PFSK-1 (cell line): ENCODE results near the gene ATP8B4.

Source experiments
- FOXP2 ChIP-seq: optimal IDR thresholded peaks from 2 replicates; pipeline ENCODE3; 2011; ENCODE audit warnings: borderline replicate concordance, control low read depth, inconsistent platforms; ENCODE audit not compliant: insufficient read depth; ENCODE audit errors: extremely low read length, extremely low read depth
- POLR2AphosphoS5 ChIP-seq: IDR thresholded peaks from 2 replicates; pipeline ENCODE4 v1.6.1; 2012; ENCODE audit warnings: low read depth, mild to moderate bottlenecking, control low read depth, low read length, moderate library complexity
- REST ChIP-seq, 2 experiments: IDR thresholded peaks; 2 replicates each; pipeline versions ENCODE4 v1.6.1 to v1.8.0; 2011 to 2012; ENCODE audit warnings: low read depth in 2 of 2, low read length in 2 of 2, control low read depth in 1 of 2, inconsistent platforms in 1 of 2, mild to moderate bottlenecking in 1 of 2, moderate library complexity in 1 of 2; ENCODE audit not compliant: insufficient read depth in 1 of 2
- SIN3A ChIP-seq: IDR thresholded peaks from 2 replicates; pipeline ENCODE4 v1.6.1; 2012; ENCODE audit warnings: mild to moderate bottlenecking, low read length, moderate library complexity, borderline replicate concordance; ENCODE audit not compliant: insufficient read depth
- TAF1 ChIP-seq: IDR thresholded peaks from 2 replicates; pipeline ENCODE4 v1.6.1; 2012; ENCODE audit warnings: low read length, control low read depth, borderline replicate concordance; ENCODE audit not compliant: insufficient read depth

Gene ATP8B4

GRCh38 chr15:50127255-50127777, 8.3 kb upstream of the ATP8B4 start:
- TF ChIP-seq FOXP2 (no peak), TAF1 (no peak), SIN3A (no peak), POLR2AphosphoS5 (no peak), REST (IDR thresholded peaks at IDR 0.05; ENCODE audit: insufficient read depth in 1 of 2, low read depth in 2 of 2, low read length in 2 of 2) (no peak)

DNA sequence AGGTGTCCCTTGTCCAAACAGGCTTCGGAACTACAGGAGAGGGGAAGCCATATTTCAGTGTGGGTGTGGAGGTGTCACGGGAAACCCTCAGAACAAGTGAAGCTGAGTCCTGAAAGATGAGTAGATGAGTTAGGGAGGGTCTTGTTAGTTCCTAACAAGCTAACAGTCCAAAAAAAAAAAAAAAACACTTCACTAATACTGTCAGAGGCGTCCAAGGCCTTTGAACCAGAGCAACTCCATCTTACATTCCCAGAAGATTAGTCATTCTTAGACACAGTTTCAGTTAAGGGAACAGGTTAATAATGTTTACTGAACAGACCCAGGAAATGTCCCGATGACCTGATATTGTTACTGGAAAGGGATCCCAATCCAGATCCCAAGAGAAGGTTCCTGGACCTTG, 7.0 kb upstream of the ATP8B4 start:
- TF ChIP-seq FOXP2 = no peak
- TF ChIP-seq TAF1 = no peak
- no peak for TF ChIP-seq POLR2AphosphoS5
- TF ChIP-seq SIN3A = no peak
- no peak for TF ChIP-seq REST (IDR thresholded peaks at IDR 0.05; ENCODE audit: insufficient read depth in 1 of 2, low read depth in 2 of 2, low read length in 2 of 2)

GRCh38 chr15:50124631-50125030, 5.6 kb upstream of the ATP8B4 start:
- no peak for TF ChIP-seq POLR2AphosphoS5
- no peak for TF ChIP-seq FOXP2
- TF ChIP-seq TAF1 = no peak
- TF ChIP-seq SIN3A = no peak
- no peak for TF ChIP-seq REST (IDR thresholded peaks at IDR 0.05; ENCODE audit: insufficient read depth in 1 of 2, low read depth in 2 of 2, low read length in 2 of 2)

DNA sequence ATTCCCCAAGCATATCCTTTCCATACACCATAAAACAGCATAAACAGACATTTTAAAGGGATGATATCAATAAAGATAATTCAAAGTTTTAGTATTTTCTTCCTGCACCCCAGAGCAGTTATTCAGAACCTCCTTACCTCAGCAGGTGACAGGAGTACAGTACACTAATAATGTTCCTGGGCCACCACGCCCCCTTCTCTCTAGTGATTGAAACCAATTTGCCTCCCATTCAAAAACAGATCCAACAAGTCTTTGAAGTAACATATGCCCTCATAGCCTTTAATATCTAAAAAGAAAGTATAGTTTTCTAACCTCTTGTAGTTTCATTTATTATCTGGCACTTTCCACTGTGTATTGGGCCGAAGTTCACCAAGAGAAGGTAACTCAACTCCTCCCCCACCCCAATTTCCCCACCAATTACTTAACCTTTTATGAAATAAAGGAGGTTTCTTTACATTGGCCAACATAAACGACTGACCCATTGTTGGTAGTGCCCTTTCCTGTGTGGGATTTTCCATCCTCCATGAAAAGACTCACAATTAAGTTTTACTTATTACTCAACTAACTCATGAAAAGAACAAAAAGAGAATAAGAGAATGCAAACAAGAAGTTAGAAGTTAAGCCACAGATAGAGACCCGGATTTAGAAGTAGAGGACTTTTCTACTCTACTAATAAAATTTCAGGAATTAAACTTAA, 5.0 kb upstream of the ATP8B4 start:
- TF ChIP-seq FOXP2 = no peak
- TF ChIP-seq REST (IDR thresholded peaks at IDR 0.05; ENCODE audit: insufficient read depth in 1 of 2, low read depth in 2 of 2, low read length in 2 of 2) = no peak

GRCh38 chr15:50120729-50121128, 1.7 kb upstream of the ATP8B4 start:
- TF ChIP-seq TAF1 (no peak), REST (IDR thresholded peaks at IDR 0.05; ENCODE audit: insufficient read depth in 1 of 2, low read depth in 2 of 2, low read length in 2 of 2) (no peak), SIN3A (no peak), POLR2AphosphoS5 (no peak)
